Neural progenitor cell (in vitro differentiated cells): ENCODE measurements around the gene EEIG1.

Experiments
- EZH2phosphoT487 ChIP-seq: fragments of 200-600 bp; sonication (generic); IDR thresholded peaks from 2 replicates; pipeline ENCODE4 v1.6.1; 2017; ENCODE audit warnings: antibody characterized with exemption
- TF ChIP-seq, protein P1 (sequence below): fragments of 200-600 bp; sonication (generic); IDR thresholded peaks from 2 replicates; pipeline ENCODE4 v1.5.1; 2017; ENCODE audit warnings: antibody characterized with exemption, mild to moderate bottlenecking

DNA sequence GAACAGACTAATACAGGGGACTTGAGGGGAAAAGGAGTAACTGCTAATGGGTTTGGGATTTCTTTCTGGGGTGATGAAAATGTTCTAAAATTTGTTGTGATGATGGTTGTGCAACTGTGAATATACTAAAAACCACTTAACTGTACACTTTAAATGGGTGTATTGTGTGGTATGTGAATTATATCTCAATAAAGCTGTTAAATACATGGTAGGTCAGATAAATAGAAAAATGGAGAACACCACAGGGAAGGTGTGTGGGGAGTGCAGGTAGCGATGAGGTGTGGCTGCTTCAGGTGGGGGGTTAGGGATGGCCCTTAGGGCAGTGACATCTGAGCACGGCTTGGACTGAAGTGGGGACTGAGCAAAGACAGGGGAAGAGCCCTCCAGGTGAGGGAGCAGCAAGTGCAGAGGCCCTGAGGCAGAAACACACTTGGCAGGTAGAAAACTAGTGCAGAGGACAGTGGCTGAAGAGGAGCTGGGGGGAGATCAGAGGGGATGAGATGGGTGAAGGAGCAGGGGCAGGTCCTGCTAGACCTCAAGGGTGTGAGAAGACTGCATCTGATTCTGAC is 20.9 kb downstream of the EEIG1 start:
- TF ChIP-seq, protein P1, sequence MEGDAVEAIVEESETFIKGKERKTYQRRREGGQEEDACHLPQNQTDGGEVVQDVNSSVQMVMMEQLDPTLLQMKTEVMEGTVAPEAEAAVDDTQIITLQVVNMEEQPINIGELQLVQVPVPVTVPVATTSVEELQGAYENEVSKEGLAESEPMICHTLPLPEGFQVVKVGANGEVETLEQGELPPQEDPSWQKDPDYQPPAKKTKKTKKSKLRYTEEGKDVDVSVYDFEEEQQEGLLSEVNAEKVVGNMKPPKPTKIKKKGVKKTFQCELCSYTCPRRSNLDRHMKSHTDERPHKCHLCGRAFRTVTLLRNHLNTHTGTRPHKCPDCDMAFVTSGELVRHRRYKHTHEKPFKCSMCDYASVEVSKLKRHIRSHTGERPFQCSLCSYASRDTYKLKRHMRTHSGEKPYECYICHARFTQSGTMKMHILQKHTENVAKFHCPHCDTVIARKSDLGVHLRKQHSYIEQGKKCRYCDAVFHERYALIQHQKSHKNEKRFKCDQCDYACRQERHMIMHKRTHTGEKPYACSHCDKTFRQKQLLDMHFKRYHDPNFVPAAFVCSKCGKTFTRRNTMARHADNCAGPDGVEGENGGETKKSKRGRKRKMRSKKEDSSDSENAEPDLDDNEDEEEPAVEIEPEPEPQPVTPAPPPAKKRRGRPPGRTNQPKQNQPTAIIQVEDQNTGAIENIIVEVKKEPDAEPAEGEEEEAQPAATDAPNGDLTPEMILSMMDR = no peak
- no peak for TF ChIP-seq EZH2phosphoT487
